HG03469 (cell line): Measurements from ENCODE around the gene TESK1.
"Not testable (repeated sequence)": the region's sequence is repeated elsewhere in the genome, so short reads cannot be mapped to it uniquely, and the experiment has no call there.

Experiments used
- ATAC-seq: cut with Tn5 transposase; IDR thresholded peaks from one replicate; pipeline ENCODE4 v1.9.1; 2021; ENCODE audit warnings: mild to moderate bottlenecking, moderate library complexity, moderate number of reproducible peaks; ENCODE audit not compliant: unreplicated experiment

The TESK1 gene

GRCh38 chr9:35615981-35616680, 11.1 kb downstream of the TESK1 start:
- no peak for ATAC-seq

GRCh38 chr9:35616681-35617459, 11.8 kb downstream of the TESK1 start:
- no peak for ATAC-seq

GRCh38 chr9:35617548-35617947, 12.5 kb downstream of the TESK1 start:
- ATAC-seq: no peak

- no peak for ATAC-seq
Observed at GRCh38 chr9:35618325-35618727, 13.3 kb downstream of the TESK1 start, which contains the start of gene CD72. Gene CD72, minus strand, starts transcription at chr9:35618413. Its CDS starts 110 bp downstream, at chr9:35618303.

GRCh38 chr9:35618854-35619799, 14.1 kb downstream of the TESK1 start:
- peak; percentile 29 for ATAC-seq

- ATAC-seq: peak; percentile 38
Observed at GRCh38 chr9:35619800-35620158, 14.7 kb downstream of the TESK1 start.

GRCh38 chr9:35627575-35627974, 22.5 kb downstream of the TESK1 start:
- ATAC-seq: no peak

GRCh38 chr9:35628389-35628991, 23.4 kb downstream of the TESK1 start:
- ATAC-seq: no peak

GRCh38 chr9:35629597-35629996, 24.5 kb downstream of the TESK1 start:
- no peak for ATAC-seq

GRCh38 chr9:35635730-35636129, 30.7 kb downstream of the TESK1 start:
- no peak for ATAC-seq

- no peak for ATAC-seq
Observed at GRCh38 chr9:35636135-35636876, 31.2 kb downstream of the TESK1 start.

GRCh38 chr9:35636877-35637246, 31.8 kb downstream of the TESK1 start:
- ATAC-seq: not testable (repeated sequence)

GRCh38 chr9:35637427-35637955, 32.4 kb downstream of the TESK1 start:
- ATAC-seq: not testable (repeated sequence)

GRCh38 chr9:35638751-35639150, 33.7 kb downstream of the TESK1 start:
- not testable (repeated sequence) for ATAC-seq

GRCh38 chr9:35639225-35639624, 34.2 kb downstream of the TESK1 start:
- ATAC-seq: not testable (repeated sequence)

- ATAC-seq: no peak
Observed at GRCh38 chr9:35639631-35640030, 34.6 kb downstream of the TESK1 start.

GRCh38 chr9:35640431-35640830, 35.4 kb downstream of the TESK1 start:
- not testable (repeated sequence) for ATAC-seq

- ATAC-seq: not testable (repeated sequence)
Observed at GRCh38 chr9:35641478-35641877, 36.4 kb downstream of the TESK1 start.

GRCh38 chr9:35643046-35643445, 38.0 kb downstream of the TESK1 start:
- no peak for ATAC-seq

GRCh38 chr9:35645736-35646135, 40.7 kb downstream of the TESK1 start:
- not testable (repeated sequence) for ATAC-seq
